Astrocyte of the spinal cord (primary cell): Measurements from ENCODE around the gene SLCO3A1.

Source experiments
- DNase-seq: peaks from one replicate; pipeline ENCODE4 v3.0.0; 2011; ENCODE audit warnings: low read depth, low spot score
- H3K4me3 ChIP-seq: 2 replicates; pipeline ENCODE4 v1.5.1; 2011; ENCODE audit warnings: low read depth, mild to moderate bottlenecking, low read length, moderate library complexity
- CTCF ChIP-seq: IDR thresholded peaks from 2 replicates; pipeline ENCODE4 v1.5.1; 2012; ENCODE audit warnings: low read depth, mild to moderate bottlenecking, low read length, inconsistent platforms
- in situ Hi-C: cut with HindIII; loops from 2 replicates; pipeline ENCODE4 v1.10.0; 2017; ENCODE audit warnings: low sequenced_read_pairs

SLCO3A1 gene

GRCh38 chr15:92033723-92034122 is 180.2 kb downstream of the SLCO3A1 start:
- no peak overlapping the region for H3K4me3 ChIP-seq
- TF ChIP-seq CTCF = no peak
- no peak for DNase-seq
- in situ Hi-C loops = no loop called here

GRCh38 chr15:92034227-92034626 is 180.7 kb downstream of the SLCO3A1 start:
- in situ Hi-C loops = no loop called here
- no peak overlapping the region for H3K4me3 ChIP-seq
- TF ChIP-seq CTCF = no peak
- no peak for DNase-seq

GRCh38 chr15:92035551-92035950 is 182.0 kb downstream of the SLCO3A1 start:
- no peak for DNase-seq
- in situ Hi-C loops = no loop called here

GRCh38 chr15:92035961-92036360 is 182.5 kb downstream of the SLCO3A1 start:
- no peak overlapping the region for H3K4me3 ChIP-seq
- in situ Hi-C loops = no loop called here
- no peak for DNase-seq
- no peak for TF ChIP-seq CTCF

More at GRCh38 chr15:92035551-92035950, 182.0 kb downstream of the SLCO3A1 start:
- no peak overlapping the region for H3K4me3 ChIP-seq
- no peak for TF ChIP-seq CTCF

GRCh38 chr15:92037491-92037890 is 184.0 kb downstream of the SLCO3A1 start:
- in situ Hi-C loops = no loop called here

GRCh38 chr15:92040350-92040749 is 186.8 kb downstream of the SLCO3A1 start:
- H3K4me3 ChIP-seq = no peak overlapping the region
- in situ Hi-C loops = no loop called here
- TF ChIP-seq CTCF = no peak
- DNase-seq = no peak

More at GRCh38 chr15:92037491-92037890, 184.0 kb downstream of the SLCO3A1 start:
- no peak overlapping the region for H3K4me3 ChIP-seq
- no peak for TF ChIP-seq CTCF
- DNase-seq = no peak

- no peak for TF ChIP-seq CTCF
- in situ Hi-C loops = no loop called here
- H3K4me3 ChIP-seq = no peak overlapping the region
- DNase-seq = no peak
Measured at GRCh38 chr15:92041371-92041770, 187.9 kb downstream of the SLCO3A1 start.
